Measurements from ENCODE around the gene ELAVL2. TPM values are rescaled to one million over a fixed set of nuclear protein-coding genes. Genes with fewer than 3 reads are reported as not detected.

Gene ELAVL2
- polyA plus RNA-seq, 6 donors from 2014 or later: not detected

DNA sequence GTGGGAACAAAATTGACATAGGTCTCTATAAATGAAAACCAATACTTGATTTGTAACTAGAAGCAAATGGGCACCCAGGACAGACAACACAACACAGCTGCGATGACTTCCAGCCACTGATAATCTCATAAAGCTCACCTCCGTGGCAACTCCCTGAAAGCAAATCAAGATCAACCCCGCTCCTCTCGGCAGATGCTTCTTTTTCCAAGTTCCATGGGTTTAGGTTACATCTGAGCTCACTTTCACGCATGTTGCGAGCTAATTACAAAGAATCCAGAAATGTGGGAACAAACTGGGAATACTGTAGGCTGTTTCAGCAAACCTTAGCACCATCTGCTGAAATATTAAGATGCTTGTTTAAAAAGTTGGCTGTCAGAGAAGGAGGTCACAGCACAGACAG, 153.9 kb downstream of the ELAVL2 start:
- no peak for ATAC-seq (ENCODE audit: low read depth in 2 of 2)
- H3K27me3 Mint-ChIP-seq: no peaks in the 10 kb centered on the region
- DNase-seq: no peak
- peak overlapping the region in 1 of 6 donors; percentile 25 for H3K27ac Mint-ChIP-seq
- peaks cover 0 to 16% (median 6%) of the 10 kb centered on the region in 7 donors for H3K9me3 Mint-ChIP-seq
- H3K4me3 Mint-ChIP-seq: no peak overlapping the region
- no peaks in the 10 kb centered on the region for H3K4me1 Mint-ChIP-seq
- no peaks in the 10 kb centered on the region for H3K36me3 Mint-ChIP-seq

DNA sequence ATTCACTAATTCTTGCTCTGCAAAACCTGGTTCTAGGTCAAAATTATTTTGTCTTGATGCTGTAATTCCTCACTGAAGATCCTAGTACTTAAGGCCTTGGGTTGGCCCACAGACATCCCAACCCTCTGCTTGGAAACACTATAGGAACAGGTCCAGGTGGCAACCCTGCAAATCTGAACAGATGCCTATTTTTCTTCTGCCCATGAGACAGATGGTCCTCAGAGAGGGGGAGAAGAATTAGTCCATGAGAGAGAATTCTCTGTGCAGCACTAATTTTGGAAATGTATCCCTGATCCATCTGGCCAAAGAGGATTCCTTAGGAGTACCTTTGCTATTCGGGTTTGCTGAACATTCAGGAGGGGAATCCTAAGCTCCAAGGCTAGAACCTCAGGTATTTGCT, 156.3 kb downstream of the ELAVL2 start:
- Mint-ChIP-seq H3K4me1 (no peaks in the 10 kb centered on the region), H3K36me3 (no peaks in the 10 kb centered on the region), H3K27me3 (no peaks in the 10 kb centered on the region), H3K9me3 (peaks cover 0 to 10% (median 5%) of the 10 kb centered on the region in 7 donors), H3K27ac (no peak overlapping the region), H3K4me3 (no peak overlapping the region)
- ATAC-seq (ENCODE audit: low read depth in 2 of 2) (no peak), DNase-seq (no peak)

DNA sequence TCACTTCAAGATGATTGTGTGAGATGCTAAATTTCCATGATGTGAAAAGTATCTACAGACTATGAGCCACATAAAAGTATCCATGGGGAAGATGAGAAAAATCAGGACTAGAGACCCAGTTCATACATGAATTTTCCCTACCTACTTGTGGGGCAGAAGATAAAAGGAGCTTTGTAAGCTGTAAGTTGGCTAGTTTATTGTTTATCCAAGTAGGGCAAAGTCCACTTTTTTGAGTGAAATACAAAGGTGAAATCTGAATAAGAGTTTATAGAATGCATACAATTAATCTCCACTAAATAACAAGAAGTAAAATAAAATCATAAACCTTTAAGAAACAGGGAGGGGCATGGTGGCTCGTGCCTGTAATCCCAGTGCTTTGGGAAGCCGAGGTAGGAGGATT, 160.4 kb downstream of the ELAVL2 start:
- H3K36me3 Mint-ChIP-seq: no peaks in the 10 kb centered on the region
- peaks cover 0 to 10% (median 7%) of the 10 kb centered on the region in 7 donors for H3K9me3 Mint-ChIP-seq
- H3K27me3 Mint-ChIP-seq: no peaks in the 10 kb centered on the region
- no peak for DNase-seq
- no peak for ATAC-seq (ENCODE audit: low read depth in 2 of 2)
- no peaks in the 10 kb centered on the region for H3K4me1 Mint-ChIP-seq
- H3K4me3 Mint-ChIP-seq: no peak overlapping the region
- H3K27ac Mint-ChIP-seq: no peak overlapping the region

- Mint-ChIP-seq H3K9me3 (peaks cover 0 to 12% (median 9%) of the 10 kb centered on the region in 7 donors), H3K27me3 (no peaks in the 10 kb centered on the region), H3K4me1 (no peaks in the 10 kb centered on the region), H3K27ac (no peak overlapping the region), H3K36me3 (no peaks in the 10 kb centered on the region), H3K4me3 (no peak overlapping the region)
- DNase-seq: no peak
- ATAC-seq (ENCODE audit: low read depth in 2 of 2): no peak
Observed at GRCh38 chr9:23665051-23665450, 161.0 kb downstream of the ELAVL2 start.

DNA sequence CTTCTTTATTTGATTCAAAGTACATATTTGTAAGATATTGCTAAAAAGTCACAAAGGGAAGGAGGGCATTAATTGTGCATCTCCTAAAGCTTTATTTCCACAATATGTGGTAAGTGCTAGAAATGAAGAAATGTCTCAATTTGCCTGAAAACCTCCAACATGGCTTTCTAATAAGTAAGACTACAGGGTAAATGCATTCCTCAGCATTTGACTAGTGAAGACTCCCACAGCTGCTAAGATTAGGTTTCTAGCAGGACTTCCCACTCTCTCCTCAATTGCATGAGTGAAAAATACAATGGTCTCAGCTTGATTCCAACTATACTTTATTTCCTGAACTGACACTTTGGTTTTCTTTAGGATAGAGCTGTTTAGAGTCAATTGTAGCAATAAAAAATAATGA, 162.1 kb downstream of the ELAVL2 start:
- Mint-ChIP-seq H3K4me3 (no peak overlapping the region), H3K4me1 (no peaks in the 10 kb centered on the region), H3K27ac (no peak overlapping the region), H3K27me3 (no peaks in the 10 kb centered on the region), H3K36me3 (no peaks in the 10 kb centered on the region), H3K9me3 (peaks cover 0 to 12% (median 9%) of the 10 kb centered on the region in 7 donors)
- DNase-seq: no peak
- ATAC-seq (ENCODE audit: low read depth in 2 of 2): no peak

- ATAC-seq (ENCODE audit: low read depth in 2 of 2): no peak
- Mint-ChIP-seq H3K27me3 (no peaks in the 10 kb centered on the region), H3K4me1 (no peaks in the 10 kb centered on the region), H3K36me3 (no peaks in the 10 kb centered on the region), H3K9me3 (peaks cover 0 to 12% (median 9%) of the 10 kb centered on the region in 7 donors), H3K4me3 (no peak overlapping the region), H3K27ac (no peak overlapping the region)
- no peak for DNase-seq
Observed at GRCh38 chr9:23663536-23663935, 162.5 kb downstream of the ELAVL2 start.

DNA sequence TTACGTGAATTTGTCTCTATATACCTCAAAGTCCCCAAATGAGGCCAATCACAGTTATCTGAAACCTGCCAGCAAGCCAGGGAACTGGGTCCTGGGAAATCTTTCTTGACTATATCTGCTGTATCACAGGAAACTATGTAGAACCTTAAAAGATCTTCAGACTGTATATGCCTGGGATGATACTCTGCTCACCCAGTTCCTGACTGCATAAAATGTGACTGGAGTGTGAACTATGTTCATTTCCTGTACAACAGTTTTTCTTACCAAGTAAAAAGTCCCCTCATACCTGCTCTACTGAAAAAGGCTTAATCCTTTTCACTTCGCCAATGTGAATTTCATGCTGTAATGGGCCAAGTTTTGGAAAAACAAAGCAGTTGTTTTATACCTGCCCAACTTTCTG, 162.9 kb downstream of the ELAVL2 start:
- no peaks in the 10 kb centered on the region for H3K27me3 Mint-ChIP-seq
- DNase-seq (no peak), ATAC-seq (ENCODE audit: low read depth in 2 of 2) (no peak)
- H3K4me3 Mint-ChIP-seq: no peak overlapping the region
- no peak overlapping the region for H3K27ac Mint-ChIP-seq
- no peaks in the 10 kb centered on the region for H3K4me1 Mint-ChIP-seq
- H3K9me3 Mint-ChIP-seq: peaks cover 0 to 12% (median 9%) of the 10 kb centered on the region in 7 donors
- H3K36me3 Mint-ChIP-seq: no peaks in the 10 kb centered on the region

GRCh38 chr9:23662320-23662719, 163.7 kb downstream of the ELAVL2 start:
- Mint-ChIP-seq H3K4me3 (no peak overlapping the region), H3K4me1 (no peaks in the 10 kb centered on the region), H3K27ac (no peak overlapping the region), H3K27me3 (no peaks in the 10 kb centered on the region), H3K9me3 (peaks cover 0 to 10% (median 4%) of the 10 kb centered on the region in 7 donors), H3K36me3 (no peaks in the 10 kb centered on the region)
- ATAC-seq (ENCODE audit: low read depth in 2 of 2): no peak
- DNase-seq: no peak

GRCh38 chr9:23659346-23660006, 166.6 kb downstream of the ELAVL2 start:
- no peak for DNase-seq
- Mint-ChIP-seq H3K27ac (no peak overlapping the region), H3K36me3 (no peaks in the 10 kb centered on the region), H3K27me3 (no peaks in the 10 kb centered on the region), H3K9me3 (peaks cover 0 to 16% (median 5%) of the 10 kb centered on the region in 7 donors), H3K4me1 (no peaks in the 10 kb centered on the region), H3K4me3 (no peak overlapping the region)
- no peak for ATAC-seq (ENCODE audit: low read depth in 2 of 2)

- H3K27me3 Mint-ChIP-seq: no peaks in the 10 kb centered on the region
- H3K4me1 Mint-ChIP-seq: no peaks in the 10 kb centered on the region
- no peaks in the 10 kb centered on the region for H3K36me3 Mint-ChIP-seq
- H3K9me3 Mint-ChIP-seq: peaks cover 0 to 16% (median 5%) of the 10 kb centered on the region in 7 donors
- no peak for ATAC-seq (ENCODE audit: low read depth in 2 of 2)
- DNase-seq: no peak
- no peak overlapping the region for H3K4me3 Mint-ChIP-seq
- no peak overlapping the region for H3K27ac Mint-ChIP-seq
Observed at GRCh38 chr9:23658376-23659258, 167.4 kb downstream of the ELAVL2 start.

- no peak overlapping the region for H3K4me3 Mint-ChIP-seq
- ATAC-seq (ENCODE audit: low read depth in 2 of 2) (no peak), DNase-seq (no peak)
- H3K27ac Mint-ChIP-seq: no peak overlapping the region
- H3K27me3 Mint-ChIP-seq: no peaks in the 10 kb centered on the region
- H3K36me3 Mint-ChIP-seq: no peaks in the 10 kb centered on the region
- H3K9me3 Mint-ChIP-seq: peaks cover 1 to 11% (median 7%) of the 10 kb centered on the region in 7 donors
- no peaks in the 10 kb centered on the region for H3K4me1 Mint-ChIP-seq
Observed at GRCh38 chr9:23651051-23651450, 175.0 kb downstream of the ELAVL2 start.

GRCh38 chr9:23648651-23649050, 177.4 kb downstream of the ELAVL2 start:
- H3K9me3 Mint-ChIP-seq: peaks cover 3 to 16% (median 7%) of the 10 kb centered on the region in 7 donors
- no peak overlapping the region for H3K27ac Mint-ChIP-seq
- H3K27me3 Mint-ChIP-seq: no peaks in the 10 kb centered on the region
- ATAC-seq (ENCODE audit: low read depth in 2 of 2) (no peak), DNase-seq (no peak)
- H3K36me3 Mint-ChIP-seq: no peaks in the 10 kb centered on the region
- no peaks in the 10 kb centered on the region for H3K4me1 Mint-ChIP-seq
- no peak overlapping the region for H3K4me3 Mint-ChIP-seq

- Mint-ChIP-seq H3K4me1 (no peaks in the 10 kb centered on the region), H3K27ac (no peak overlapping the region), H3K4me3 (no peak overlapping the region), H3K36me3 (no peaks in the 10 kb centered on the region), H3K27me3 (no peaks in the 10 kb centered on the region), H3K9me3 (peaks cover 3 to 12% (median 7%) of the 10 kb centered on the region in 7 donors)
- DNase-seq (no peak), ATAC-seq (ENCODE audit: low read depth in 2 of 2) (no peak)
Observed at GRCh38 chr9:23644896-23645295, 181.1 kb downstream of the ELAVL2 start.

GRCh38 chr9:23644326-23644725, 181.7 kb downstream of the ELAVL2 start:
- Mint-ChIP-seq H3K9me3 (peaks cover 3 to 12% (median 7%) of the 10 kb centered on the region in 7 donors), H3K4me3 (no peak overlapping the region), H3K27me3 (no peaks in the 10 kb centered on the region), H3K27ac (no peak overlapping the region), H3K36me3 (no peaks in the 10 kb centered on the region), H3K4me1 (no peaks in the 10 kb centered on the region)
- no peak for DNase-seq
- ATAC-seq (ENCODE audit: low read depth in 2 of 2): no peak

Data from naive B cell (primary cell).